Liver (tissue), 9 donors: ENCODE measurements around the gene ABLIM2. TPM values are rescaled to one million over a fixed set of nuclear protein-coding genes. Genes with fewer than 3 reads are reported as not detected.

Experiments
- DNase-seq: peaks from one replicate; pipeline ENCODE4 v3.0.0-alpha.2; 2017; ENCODE audit warnings: low spot score
- H3K27ac ChIP-seq, 2 donors: one replicate each; pipeline ENCODE4 v1.7.0; 2013; ENCODE audit warnings: inconsistent platforms in 2 of 2, low read length in 2 of 2, control low read depth in 1 of 2, low read depth in 1 of 2, mild to moderate bottlenecking in 1 of 2
- H3K27me3 ChIP-seq, 4 donors: one replicate each; pipeline versions ENCODE4 v1.6.1 to v1.7.0; 2013; ENCODE audit warnings: low read length in 3 of 4, inconsistent platforms in 1 of 4, mild to moderate bottlenecking in 1 of 4, moderate library complexity in 1 of 4; ENCODE audit not compliant: control insufficient read depth in 4 of 4, insufficient read depth in 4 of 4
- H3K36me3 ChIP-seq, 4 donors: one replicate each; pipeline versions ENCODE4 v1.6.1 to v1.7.0; 2013; ENCODE audit warnings: low read length in 3 of 4, mild to moderate bottlenecking in 3 of 4, low read depth in 1 of 4, moderate library complexity in 1 of 4; ENCODE audit not compliant: control insufficient read depth in 4 of 4, insufficient read depth in 3 of 4
- H3K4me1 ChIP-seq, 4 donors: one replicate each; pipeline versions ENCODE4 v1.6.1 to v1.7.0; 2013; ENCODE audit warnings: low read length in 3 of 4, mild to moderate bottlenecking in 3 of 4, moderate library complexity in 1 of 4; ENCODE audit not compliant: control insufficient read depth in 4 of 4, insufficient read depth in 4 of 4
- H3K4me3 ChIP-seq, 3 donors: one replicate each; pipeline versions ENCODE4 v1.6.1 to v1.7.0; 2013; ENCODE audit warnings: low read length in 3 of 3, control low read depth in 1 of 3, low read depth in 1 of 3, mild to moderate bottlenecking in 1 of 3
- H3K9ac ChIP-seq, 2 donors: one replicate each; pipeline ENCODE4 v1.7.0; 2013; ENCODE audit warnings: low read length in 2 of 2, mild to moderate bottlenecking in 2 of 2, moderate library complexity in 2 of 2, control low read depth in 1 of 2, low read depth in 1 of 2
- H3K9me3 ChIP-seq, 4 donors: one replicate each; pipeline versions ENCODE4 v1.6.1 to v1.7.0; 2013; ENCODE audit warnings: low read length in 3 of 4; ENCODE audit not compliant: control insufficient read depth in 4 of 4
- EGR1 ChIP-seq, 2 donors: IDR thresholded peaks; 2 replicates each; pipeline ENCODE4 v1.6.1; 2016 to 2018; ENCODE audit warnings: antibody characterized with exemption in 2 of 2, low read depth in 2 of 2
- FOXA1 ChIP-seq: IDR thresholded peaks from 2 replicates; pipeline ENCODE4 v1.6.1; 2016; ENCODE audit warnings: antibody characterized with exemption
- GABPA ChIP-seq, 2 donors: IDR thresholded peaks in 1 of 2; conservative IDR thresholded peaks in 1 of 2; 2 replicates each; pipeline ENCODE4 v1.6.1; 2016; ENCODE audit warnings: antibody characterized with exemption in 2 of 2, mild to moderate bottlenecking in 1 of 2, moderate library complexity in 1 of 2
- HNF4A ChIP-seq, 2 donors: conservative IDR thresholded peaks; 2 replicates each; pipeline ENCODE4 v1.6.1; 2016; ENCODE audit warnings: antibody characterized with exemption in 2 of 2, mild to moderate bottlenecking in 2 of 2
- RAD21 ChIP-seq, 2 donors: IDR thresholded peaks; 2 replicates each; pipeline ENCODE4 v1.6.1; 2016; ENCODE audit warnings: antibody characterized with exemption in 2 of 2, mild to moderate bottlenecking in 2 of 2
- SP1 ChIP-seq: IDR thresholded peaks from 2 replicates; pipeline ENCODE4 v1.6.1; 2018; ENCODE audit warnings: antibody characterized with exemption, mild to moderate bottlenecking
- WGBS: extraction: QIAGEN DNeasy Blood & Tissue Kit; methylation state at CpG from one replicate; pipeline ENCODE4 v1.1.7; 2013; 5-methylcytosine and 5-hydroxymethylcytosine counted together
- polyA plus RNA-seq, 2 donors: library from polyadenylated mRNA; stranded (reverse) in 1 of 2; unstranded in 1 of 2; fragments of 200-250 nt in 1 of 2; fragments of >200 nt in 1 of 2; fragmentation: Nextera tagmentation in 1 of 2; extraction: Ambion mirVana in 1 of 2; gene quantifications; one replicate each; pipeline versions ENCODE4 v1.2.1 to v1.2.3, GENCODE V29; 2013 to 2015
- total RNA-seq, 2 donors: library from RNA; depleted of rRNA; stranded (reverse); fragments of >200 nt; gene quantifications; one replicate each; pipeline ENCODE4 v1.2.3, GENCODE V29; 2014
- TF ChIP-seq, protein P1 (sequence below): IDR thresholded peaks from 2 replicates; pipeline ENCODE4 v1.6.1; 2016; ENCODE audit warnings: antibody characterized with exemption
- TF ChIP-seq, protein P2 (sequence below): fragments of 150-350 bp; IDR thresholded peaks from 2 replicates; pipeline ENCODE4 v1.5.1; 2017; ENCODE audit warnings: improper control_type of control experiment, low read depth, low read length; ENCODE audit not compliant: missing input control
- TF ChIP-seq, protein P3 (sequence below): IDR thresholded peaks from 2 replicates; pipeline ENCODE4 v1.6.1; 2016; ENCODE audit warnings: antibody characterized with exemption
- TF ChIP-seq, protein P4 (sequence below): IDR thresholded peaks from 2 replicates; pipeline ENCODE4 v1.6.1; 2016; ENCODE audit warnings: antibody characterized with exemption, mild to moderate bottlenecking
- TF ChIP-seq, protein P5 (sequence below): IDR thresholded peaks from 2 replicates; pipeline ENCODE4 v1.6.1; 2016; ENCODE audit warnings: antibody characterized with exemption
- donor health status: healthy.
- donor health status: healthy.
- donor health status: healthy.
- donor health status: healthy.
- donor health status: healthy.

ABLIM2 gene
- total and polyA plus RNA-seq, 4 donors = 0.75 to 2.5 (median 0.93) TPM

DNA sequence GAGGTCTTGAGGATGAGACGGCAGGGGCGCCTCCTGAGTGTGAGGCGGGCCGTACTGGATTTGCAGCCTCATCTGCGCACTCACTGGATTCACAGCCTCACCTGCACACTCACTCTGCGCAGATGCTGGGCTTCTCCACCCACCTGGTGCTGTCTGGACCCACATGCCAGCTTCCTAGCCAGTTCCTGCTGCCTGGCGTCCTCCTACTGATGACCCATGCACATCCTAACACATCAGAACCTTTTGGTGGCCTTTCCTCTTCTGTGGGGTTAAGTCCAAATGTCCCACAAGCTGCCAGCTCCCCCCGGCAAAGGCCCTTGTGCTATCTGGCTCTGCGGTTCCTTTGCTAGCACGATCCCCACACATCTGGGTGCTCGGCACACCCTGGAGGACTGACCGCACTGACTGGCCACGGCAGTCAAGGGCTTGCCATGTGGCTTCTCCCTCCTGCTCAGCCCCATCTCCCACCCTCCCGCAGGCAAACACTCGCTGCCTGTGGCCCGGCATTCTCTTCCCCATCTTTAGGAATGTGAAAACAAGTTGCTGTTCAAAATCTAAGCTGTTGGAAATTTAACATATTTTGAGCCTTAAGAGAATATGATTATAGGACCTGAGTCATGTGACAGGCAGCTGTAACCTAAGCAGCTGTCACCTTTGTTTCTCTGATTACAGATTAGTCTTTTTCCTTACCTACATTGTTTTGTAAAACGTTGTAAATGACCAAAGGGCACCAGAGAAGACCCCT, 179.5 kb downstream of the ABLIM2 start:
- no peak for DNase-seq
- H3K27me3 ChIP-seq = no peaks in the 10 kb centered on the region
- TF ChIP-seq HNF4A (conservative IDR thresholded peaks at IDR 0.05) = no peak
- no peak for TF ChIP-seq RAD21 (IDR thresholded peaks at IDR 0.05)
- TF ChIP-seq, protein P1, sequence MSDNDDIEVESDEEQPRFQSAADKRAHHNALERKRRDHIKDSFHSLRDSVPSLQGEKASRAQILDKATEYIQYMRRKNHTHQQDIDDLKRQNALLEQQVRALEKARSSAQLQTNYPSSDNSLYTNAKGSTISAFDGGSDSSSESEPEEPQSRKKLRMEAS = no peak
- no peak for TF ChIP-seq SP1
- TF ChIP-seq GABPA (IDR thresholded peaks at IDR 0.05 in 1 of 2, conservative IDR thresholded peaks at IDR 0.05 in 1 of 2) = no peak
- no peaks in the 10 kb centered on the region for H3K9me3 ChIP-seq
- H3K27ac ChIP-seq = no peak overlapping the region
- no peak overlapping the region for H3K4me3 ChIP-seq
- no peaks in the 10 kb centered on the region for H3K36me3 ChIP-seq
- no peaks in the 10 kb centered on the region for H3K4me1 ChIP-seq
- no peak overlapping the region for H3K9ac ChIP-seq
- 78% methylated on average over 17 of the region's 17 CpGs for WGBS

DNA sequence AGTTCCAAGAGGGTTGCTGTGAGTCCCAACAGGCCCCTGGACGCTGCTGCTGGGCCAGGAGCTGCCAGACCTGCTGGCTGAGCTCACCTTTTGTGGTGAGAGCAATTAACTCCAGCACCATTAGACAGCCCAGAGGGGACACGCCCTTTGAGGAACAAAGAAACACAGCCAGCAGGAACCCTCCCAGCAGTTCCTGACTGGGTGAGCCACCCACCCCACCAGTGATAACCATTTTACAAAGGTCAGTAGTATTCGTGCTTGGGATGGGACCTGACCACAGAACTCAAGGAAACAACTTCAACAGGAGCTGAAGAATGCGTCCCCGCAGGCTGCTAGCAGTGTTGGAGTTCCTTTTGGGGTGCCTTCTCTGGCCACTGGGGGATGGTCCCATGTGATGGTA, 180.1 kb downstream of the ABLIM2 start:
- H3K9ac ChIP-seq = no peak overlapping the region
- H3K27ac ChIP-seq = no peak overlapping the region
- no peak for DNase-seq
- H3K36me3 ChIP-seq = no peaks in the 10 kb centered on the region
- TF ChIP-seq, protein P2, sequence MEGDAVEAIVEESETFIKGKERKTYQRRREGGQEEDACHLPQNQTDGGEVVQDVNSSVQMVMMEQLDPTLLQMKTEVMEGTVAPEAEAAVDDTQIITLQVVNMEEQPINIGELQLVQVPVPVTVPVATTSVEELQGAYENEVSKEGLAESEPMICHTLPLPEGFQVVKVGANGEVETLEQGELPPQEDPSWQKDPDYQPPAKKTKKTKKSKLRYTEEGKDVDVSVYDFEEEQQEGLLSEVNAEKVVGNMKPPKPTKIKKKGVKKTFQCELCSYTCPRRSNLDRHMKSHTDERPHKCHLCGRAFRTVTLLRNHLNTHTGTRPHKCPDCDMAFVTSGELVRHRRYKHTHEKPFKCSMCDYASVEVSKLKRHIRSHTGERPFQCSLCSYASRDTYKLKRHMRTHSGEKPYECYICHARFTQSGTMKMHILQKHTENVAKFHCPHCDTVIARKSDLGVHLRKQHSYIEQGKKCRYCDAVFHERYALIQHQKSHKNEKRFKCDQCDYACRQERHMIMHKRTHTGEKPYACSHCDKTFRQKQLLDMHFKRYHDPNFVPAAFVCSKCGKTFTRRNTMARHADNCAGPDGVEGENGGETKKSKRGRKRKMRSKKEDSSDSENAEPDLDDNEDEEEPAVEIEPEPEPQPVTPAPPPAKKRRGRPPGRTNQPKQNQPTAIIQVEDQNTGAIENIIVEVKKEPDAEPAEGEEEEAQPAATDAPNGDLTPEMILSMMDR = no peak
- TF ChIP-seq, protein P3, sequence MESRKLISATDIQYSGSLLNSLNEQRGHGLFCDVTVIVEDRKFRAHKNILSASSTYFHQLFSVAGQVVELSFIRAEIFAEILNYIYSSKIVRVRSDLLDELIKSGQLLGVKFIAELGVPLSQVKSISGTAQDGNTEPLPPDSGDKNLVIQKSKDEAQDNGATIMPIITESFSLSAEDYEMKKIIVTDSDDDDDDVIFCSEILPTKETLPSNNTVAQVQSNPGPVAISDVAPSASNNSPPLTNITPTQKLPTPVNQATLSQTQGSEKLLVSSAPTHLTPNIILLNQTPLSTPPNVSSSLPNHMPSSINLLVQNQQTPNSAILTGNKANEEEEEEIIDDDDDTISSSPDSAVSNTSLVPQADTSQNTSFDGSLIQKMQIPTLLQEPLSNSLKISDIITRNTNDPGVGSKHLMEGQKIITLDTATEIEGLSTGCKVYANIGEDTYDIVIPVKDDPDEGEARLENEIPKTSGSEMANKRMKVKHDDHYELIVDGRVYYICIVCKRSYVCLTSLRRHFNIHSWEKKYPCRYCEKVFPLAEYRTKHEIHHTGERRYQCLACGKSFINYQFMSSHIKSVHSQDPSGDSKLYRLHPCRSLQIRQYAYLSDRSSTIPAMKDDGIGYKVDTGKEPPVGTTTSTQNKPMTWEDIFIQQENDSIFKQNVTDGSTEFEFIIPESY = no peak
- TF ChIP-seq, protein P4, sequence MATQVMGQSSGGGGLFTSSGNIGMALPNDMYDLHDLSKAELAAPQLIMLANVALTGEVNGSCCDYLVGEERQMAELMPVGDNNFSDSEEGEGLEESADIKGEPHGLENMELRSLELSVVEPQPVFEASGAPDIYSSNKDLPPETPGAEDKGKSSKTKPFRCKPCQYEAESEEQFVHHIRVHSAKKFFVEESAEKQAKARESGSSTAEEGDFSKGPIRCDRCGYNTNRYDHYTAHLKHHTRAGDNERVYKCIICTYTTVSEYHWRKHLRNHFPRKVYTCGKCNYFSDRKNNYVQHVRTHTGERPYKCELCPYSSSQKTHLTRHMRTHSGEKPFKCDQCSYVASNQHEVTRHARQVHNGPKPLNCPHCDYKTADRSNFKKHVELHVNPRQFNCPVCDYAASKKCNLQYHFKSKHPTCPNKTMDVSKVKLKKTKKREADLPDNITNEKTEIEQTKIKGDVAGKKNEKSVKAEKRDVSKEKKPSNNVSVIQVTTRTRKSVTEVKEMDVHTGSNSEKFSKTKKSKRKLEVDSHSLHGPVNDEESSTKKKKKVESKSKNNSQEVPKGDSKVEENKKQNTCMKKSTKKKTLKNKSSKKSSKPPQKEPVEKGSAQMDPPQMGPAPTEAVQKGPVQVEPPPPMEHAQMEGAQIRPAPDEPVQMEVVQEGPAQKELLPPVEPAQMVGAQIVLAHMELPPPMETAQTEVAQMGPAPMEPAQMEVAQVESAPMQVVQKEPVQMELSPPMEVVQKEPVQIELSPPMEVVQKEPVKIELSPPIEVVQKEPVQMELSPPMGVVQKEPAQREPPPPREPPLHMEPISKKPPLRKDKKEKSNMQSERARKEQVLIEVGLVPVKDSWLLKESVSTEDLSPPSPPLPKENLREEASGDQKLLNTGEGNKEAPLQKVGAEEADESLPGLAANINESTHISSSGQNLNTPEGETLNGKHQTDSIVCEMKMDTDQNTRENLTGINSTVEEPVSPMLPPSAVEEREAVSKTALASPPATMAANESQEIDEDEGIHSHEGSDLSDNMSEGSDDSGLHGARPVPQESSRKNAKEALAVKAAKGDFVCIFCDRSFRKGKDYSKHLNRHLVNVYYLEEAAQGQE = no peak
- TF ChIP-seq, protein P5, sequence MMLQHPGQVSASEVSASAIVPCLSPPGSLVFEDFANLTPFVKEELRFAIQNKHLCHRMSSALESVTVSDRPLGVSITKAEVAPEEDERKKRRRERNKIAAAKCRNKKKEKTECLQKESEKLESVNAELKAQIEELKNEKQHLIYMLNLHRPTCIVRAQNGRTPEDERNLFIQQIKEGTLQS = no peak
- TF ChIP-seq FOXA1 (no peak), EGR1 (IDR thresholded peaks at IDR 0.05; ENCODE audit: low read depth in 2 of 2) (no peak)
- no peaks in the 10 kb centered on the region for H3K9me3 ChIP-seq
- no peaks in the 10 kb centered on the region for H3K4me1 ChIP-seq
- 71% methylated on average over 5 of the region's 5 CpGs for WGBS
- no peak overlapping the region for H3K4me3 ChIP-seq
- H3K27me3 ChIP-seq = no peaks in the 10 kb centered on the region
